HG03045 (cell line): ENCODE measurements around the gene MUC5B.

Experiments
- ATAC-seq: cut with Tn5 transposase; IDR thresholded peaks from one replicate; pipeline ENCODE4 v1.9.1; 2021; ENCODE audit warnings: mild to moderate bottlenecking, moderate library complexity; ENCODE audit not compliant: unreplicated experiment

MUC5B gene

DNA sequence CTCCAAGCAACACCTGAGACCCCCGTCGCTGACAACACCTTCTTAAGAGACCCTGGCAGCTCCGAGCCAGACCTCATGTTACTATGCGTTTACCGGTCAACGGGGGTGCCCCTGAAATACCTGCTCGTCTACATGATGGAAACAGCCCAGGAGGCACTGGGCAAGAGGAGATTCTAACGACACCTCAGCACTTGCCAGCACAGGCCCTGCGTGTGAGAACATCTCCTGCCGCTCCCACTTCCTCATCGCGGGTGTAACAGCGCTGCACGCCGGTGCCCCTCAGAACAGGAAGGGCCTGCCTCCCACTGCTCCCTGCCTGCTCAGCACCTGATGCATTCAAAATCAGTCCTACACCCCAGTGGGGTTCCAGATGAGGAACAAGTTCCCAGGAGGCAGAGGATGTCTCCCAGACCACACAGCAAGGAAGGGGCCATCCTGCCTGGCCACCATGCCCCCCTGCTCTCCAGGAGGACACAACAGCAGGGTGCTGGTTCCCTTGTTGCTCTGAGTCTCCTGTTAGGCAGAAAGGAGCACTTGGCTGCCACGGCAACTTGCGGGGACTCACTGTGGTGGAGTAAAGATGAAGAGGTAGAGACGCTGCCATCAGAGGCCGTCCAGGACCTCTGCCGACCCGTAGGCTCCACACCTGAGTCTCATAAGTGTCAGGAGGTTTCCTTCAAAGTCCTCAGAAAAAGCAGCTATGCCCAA is 84.5 kb downstream of the MUC5B start:
- ATAC-seq, result no peak

DNA sequence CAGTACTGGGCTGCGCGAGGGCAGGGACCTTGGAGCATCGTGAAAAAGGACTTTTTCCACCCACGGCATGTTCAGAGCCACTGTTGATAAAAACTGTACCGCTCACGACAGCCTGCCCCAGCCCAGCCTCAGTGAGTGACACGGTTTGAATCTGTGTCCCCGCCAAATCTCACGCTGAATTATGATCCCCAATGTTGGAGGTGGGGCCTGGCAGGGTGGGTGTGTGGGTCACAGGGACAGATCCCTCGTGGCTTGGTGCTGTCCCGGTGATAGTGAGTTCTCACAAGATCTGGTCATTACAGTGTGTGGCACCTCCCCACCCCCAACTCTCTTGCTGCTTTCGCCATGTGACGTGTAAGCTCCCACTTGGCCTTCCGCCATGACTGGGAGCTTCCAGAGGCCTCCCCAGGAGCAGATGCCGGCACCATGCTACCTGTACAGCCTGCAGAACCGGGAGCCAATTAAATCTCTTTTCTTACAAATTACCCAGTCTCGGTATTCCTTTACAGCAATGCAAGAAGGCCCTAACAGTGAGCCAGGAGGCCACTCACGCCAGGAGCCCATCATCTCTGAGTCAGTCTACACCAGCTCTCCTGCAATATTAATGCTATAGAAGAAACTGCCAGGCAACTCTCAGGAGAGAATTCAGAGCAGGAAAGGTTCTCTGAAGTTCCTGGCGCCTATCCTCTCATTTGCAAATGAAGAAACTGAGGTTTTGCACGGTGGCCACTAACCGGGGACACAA is 85.3 kb downstream of the MUC5B start:
- ATAC-seq, result no peak

- peak; percentile 53 for ATAC-seq
Observed at GRCh38 chr11:1308743-1309497, 86.1 kb downstream of the MUC5B start.

- peak; percentile 76 for ATAC-seq
Observed at GRCh38 chr11:1309498-1310317, 86.8 kb downstream of the MUC5B start, which contains the start of gene TOLLIP. TOLLIP (minus strand) TSS chr11:1309632; CDS start chr11:1309498, 134 bp downstream.

- no peak for ATAC-seq
Observed at GRCh38 chr11:1310318-1310687, 87.4 kb downstream of the MUC5B start.

- ATAC-seq, result no peak
Observed at GRCh38 chr11:1310772-1311468, 88.1 kb downstream of the MUC5B start.
